ACC112 (cell line): Measurements from ENCODE around the gene MEP1A.
"Not testable (repeated sequence)": the region's sequence is repeated elsewhere in the genome, so short reads cannot be mapped to it uniquely, and the experiment has no call there.

Experiments used
- H2AFZ ChIP-seq: fragments of 200-600 bp; sonication (generic); one replicate; pipeline ENCODE4 v1.6.0; 2017; ENCODE audit warnings: antibody characterized with exemption, low read length; ENCODE audit not compliant: unreplicated experiment
- H3K27ac ChIP-seq: fragments of 200-600 bp; sonication (generic); 2 replicates; pipeline ENCODE4 v1.5.1; 2014; ENCODE audit warnings: low read depth, mild to moderate bottlenecking, antibody characterized with exemption, low read length, moderate library complexity
- H3K27me3 ChIP-seq: fragments of 200-600 bp; sonication (generic); 2 replicates; pipeline ENCODE4 v1.6.1; 2014; ENCODE audit warnings: mild to moderate bottlenecking, antibody characterized with exemption, low read length, moderate library complexity, mixed read lengths; ENCODE audit not compliant: insufficient read depth
- H3K36me3 ChIP-seq: fragments of 200-600 bp; sonication (generic); 2 replicates; pipeline ENCODE4 v1.6.1; 2016; ENCODE audit warnings: mild to moderate bottlenecking, antibody characterized with exemption, low read length, moderate library complexity, mixed read lengths; ENCODE audit not compliant: insufficient read depth
- H3K4me1 ChIP-seq: fragments of 200-600 bp; sonication (generic); one replicate; pipeline ENCODE4 v1.6.1; 2016; ENCODE audit warnings: low read length, mixed read lengths; ENCODE audit not compliant: insufficient read depth, unreplicated experiment, control insufficient read depth
- H3K4me3 ChIP-seq: fragments of 200-600 bp; sonication (generic); 2 replicates; pipeline ENCODE4 v1.5.1; 2014; ENCODE audit warnings: mild to moderate bottlenecking, low read depth, low read length
- H3K79me2 ChIP-seq: fragments of 200-600 bp; sonication (generic); one replicate; pipeline ENCODE4 v1.6.0; 2016; ENCODE audit warnings: low read length; ENCODE audit not compliant: control insufficient read depth, unreplicated experiment, insufficient read depth

Gene MEP1A

GRCh38 chr6:46834257-46834916 is 41.2 kb downstream of the MEP1A start:
- H3K4me3 ChIP-seq, H3K36me3 ChIP-seq, H2AFZ ChIP-seq, H3K79me2 ChIP-seq, H3K27ac ChIP-seq, H3K4me1 ChIP-seq: not testable (repeated sequence)
- peaks cover 23% of the 10 kb centered on the region for H3K27me3 ChIP-seq

GRCh38 chr6:46834991-46835390 is 41.8 kb downstream of the MEP1A start:
- H3K27me3 ChIP-seq, result peaks cover 23% of the 10 kb centered on the region
- not testable (repeated sequence) for H3K4me3 ChIP-seq, H3K4me1 ChIP-seq, H2AFZ ChIP-seq, H3K36me3 ChIP-seq, H3K27ac ChIP-seq, H3K79me2 ChIP-seq

- no peak overlapping the region for H3K27ac ChIP-seq
- H2AFZ ChIP-seq, result no peak overlapping the region
- no peaks in the 10 kb centered on the region for H3K27me3 ChIP-seq
- no peaks in the 10 kb centered on the region for H3K36me3 ChIP-seq
- H3K4me3 ChIP-seq, result no peak overlapping the region
- H3K79me2 ChIP-seq, result no peaks in the 10 kb centered on the region
- no peaks in the 10 kb centered on the region for H3K4me1 ChIP-seq
Observed at GRCh38 chr6:46838033-46838432, 44.8 kb downstream of the MEP1A start.

GRCh38 chr6:46842252-46842846 is 49.2 kb downstream of the MEP1A start:
- H3K4me3 ChIP-seq, H3K36me3 ChIP-seq, H3K4me1 ChIP-seq, H3K27ac ChIP-seq, H2AFZ ChIP-seq, H3K79me2 ChIP-seq, H3K27me3 ChIP-seq: not testable (repeated sequence)

GRCh38 chr6:46845126-46845525 is 51.9 kb downstream of the MEP1A start:
- H2AFZ ChIP-seq, result no peak overlapping the region

GRCh38 chr6:46848684-46849360 is 55.6 kb downstream of the MEP1A start:
- H2AFZ ChIP-seq, result peak overlapping the region; percentile 51
- no peak overlapping the region for H3K27ac ChIP-seq
- peaks cover 4% of the 10 kb centered on the region for H3K4me1 ChIP-seq
- H3K27me3 ChIP-seq, result no peaks in the 10 kb centered on the region
- H3K36me3 ChIP-seq, result no peaks in the 10 kb centered on the region
- H3K4me3 ChIP-seq, result peak overlapping the region; percentile 49
- H3K79me2 ChIP-seq, result no peaks in the 10 kb centered on the region

More at GRCh38 chr6:46845126-46845525, 51.9 kb downstream of the MEP1A start:
- Histone ChIP-seq H3K4me1 (peaks cover 4% of the 10 kb centered on the region), H3K36me3 (no peaks in the 10 kb centered on the region), H3K27me3 (no peaks in the 10 kb centered on the region), H3K27ac (no peak overlapping the region), H3K4me3 (no peak overlapping the region), H3K79me2 (no peaks in the 10 kb centered on the region)

GRCh38 chr6:46849361-46849690 is 56.1 kb downstream of the MEP1A start:
- no peaks in the 10 kb centered on the region for H3K79me2 ChIP-seq
- peaks cover 4% of the 10 kb centered on the region for H3K4me1 ChIP-seq
- no peaks in the 10 kb centered on the region for H3K27me3 ChIP-seq
- no peaks in the 10 kb centered on the region for H3K36me3 ChIP-seq
- H3K27ac ChIP-seq, result no peak overlapping the region
- H2AFZ ChIP-seq, result no peak overlapping the region
- no peak overlapping the region for H3K4me3 ChIP-seq

GRCh38 chr6:46850792-46851191 is 57.6 kb downstream of the MEP1A start:
- no peaks in the 10 kb centered on the region for H3K36me3 ChIP-seq
- no peak overlapping the region for H3K4me3 ChIP-seq
- no peak overlapping the region for H3K27ac ChIP-seq
- no peaks in the 10 kb centered on the region for H3K79me2 ChIP-seq
- peaks cover 4% of the 10 kb centered on the region for H3K4me1 ChIP-seq
- no peaks in the 10 kb centered on the region for H3K27me3 ChIP-seq
- no peak overlapping the region for H2AFZ ChIP-seq

- H3K4me3 ChIP-seq, H3K79me2 ChIP-seq, H3K27me3 ChIP-seq, H3K4me1 ChIP-seq, H3K27ac ChIP-seq, H3K36me3 ChIP-seq, H2AFZ ChIP-seq: not testable (repeated sequence)
Observed at GRCh38 chr6:46851576-46851975, 58.4 kb downstream of the MEP1A start.

GRCh38 chr6:46855966-46856365 is 62.8 kb downstream of the MEP1A start:
- H3K4me3 ChIP-seq, H3K27me3 ChIP-seq, H3K27ac ChIP-seq, H2AFZ ChIP-seq, H3K36me3 ChIP-seq, H3K79me2 ChIP-seq, H3K4me1 ChIP-seq: not testable (repeated sequence)

GRCh38 chr6:46862381-46862780 is 69.2 kb downstream of the MEP1A start:
- H3K36me3 ChIP-seq, result no peaks in the 10 kb centered on the region
- no peak overlapping the region for H3K4me3 ChIP-seq
- H2AFZ ChIP-seq, result no peak overlapping the region
- peaks cover 15% of the 10 kb centered on the region; the same call in 1 of the 2 replicates for H3K27me3 ChIP-seq
- no peaks in the 10 kb centered on the region for H3K4me1 ChIP-seq
- H3K27ac ChIP-seq, result no peak overlapping the region
- H3K79me2 ChIP-seq, result no peaks in the 10 kb centered on the region
